ENCODE data around the gene FSD2. TPM values are rescaled to one million over a fixed set of nuclear protein-coding genes. Genes with fewer than 3 reads are reported as not detected.

FSD2 gene
- total and polyA plus RNA-seq, 9 donors: 0.01 to 0.05 TPM; not detected in 7

- no peaks in the 10 kb centered on the region for H3K9me3 ChIP-seq
- H3K4me3 ChIP-seq: no peak overlapping the region
- no peaks in the 10 kb centered on the region for H3K4me1 ChIP-seq (ENCODE audit: insufficient read depth)
- no peak for TF ChIP-seq EP300 (IDR thresholded peaks at IDR 0.05)
- TF ChIP-seq, protein P1, sequence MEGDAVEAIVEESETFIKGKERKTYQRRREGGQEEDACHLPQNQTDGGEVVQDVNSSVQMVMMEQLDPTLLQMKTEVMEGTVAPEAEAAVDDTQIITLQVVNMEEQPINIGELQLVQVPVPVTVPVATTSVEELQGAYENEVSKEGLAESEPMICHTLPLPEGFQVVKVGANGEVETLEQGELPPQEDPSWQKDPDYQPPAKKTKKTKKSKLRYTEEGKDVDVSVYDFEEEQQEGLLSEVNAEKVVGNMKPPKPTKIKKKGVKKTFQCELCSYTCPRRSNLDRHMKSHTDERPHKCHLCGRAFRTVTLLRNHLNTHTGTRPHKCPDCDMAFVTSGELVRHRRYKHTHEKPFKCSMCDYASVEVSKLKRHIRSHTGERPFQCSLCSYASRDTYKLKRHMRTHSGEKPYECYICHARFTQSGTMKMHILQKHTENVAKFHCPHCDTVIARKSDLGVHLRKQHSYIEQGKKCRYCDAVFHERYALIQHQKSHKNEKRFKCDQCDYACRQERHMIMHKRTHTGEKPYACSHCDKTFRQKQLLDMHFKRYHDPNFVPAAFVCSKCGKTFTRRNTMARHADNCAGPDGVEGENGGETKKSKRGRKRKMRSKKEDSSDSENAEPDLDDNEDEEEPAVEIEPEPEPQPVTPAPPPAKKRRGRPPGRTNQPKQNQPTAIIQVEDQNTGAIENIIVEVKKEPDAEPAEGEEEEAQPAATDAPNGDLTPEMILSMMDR (IDR thresholded peaks at IDR 0.05): no peak
- no peak for TF ChIP-seq POLR2A (IDR thresholded peaks at IDR 0.05)
- H3K27me3 ChIP-seq: no peaks in the 10 kb centered on the region
- no peak overlapping the region for H3K27ac ChIP-seq
- no peaks in the 10 kb centered on the region for H3K36me3 ChIP-seq
- no peak for DNase-seq
- intact Hi-C loops (cut with DNase I): no loop called here
- WGBS, 3 donors: 74 to 77% (median 74%) methylated on average over 8 of the region's 8 CpGs
Measured at GRCh38 chr15:82847703-82848102, 41.8 kb upstream of the FSD2 start.

DNA sequence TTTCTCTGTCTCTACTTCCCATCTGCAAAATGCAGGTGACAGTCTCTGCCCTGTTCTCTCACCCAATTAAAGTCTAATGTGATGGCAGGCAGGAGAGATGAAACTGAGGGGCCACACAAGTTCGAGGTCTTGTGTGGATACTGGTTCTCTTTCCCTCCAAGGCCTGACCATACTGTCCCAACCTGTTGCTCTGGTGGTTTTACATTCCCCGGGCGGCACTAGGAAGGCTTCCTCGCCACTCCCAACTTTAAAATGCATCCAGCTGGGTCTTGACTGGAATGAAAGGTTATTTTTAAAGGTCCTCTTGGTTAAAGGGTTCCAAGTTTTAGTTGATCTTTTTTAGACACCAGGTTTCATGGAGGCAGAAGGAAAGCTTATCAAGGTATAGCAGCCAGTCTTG is 40.8 kb upstream of the FSD2 start:
- Histone ChIP-seq H3K4me1 (ENCODE audit: insufficient read depth) (no peaks in the 10 kb centered on the region), H3K27me3 (no peaks in the 10 kb centered on the region), H3K9me3 (no peaks in the 10 kb centered on the region), H3K27ac (no peak overlapping the region), H3K4me3 (no peak overlapping the region), H3K36me3 (no peaks in the 10 kb centered on the region)
- TF ChIP-seq EP300 (IDR thresholded peaks at IDR 0.05) (no peak), POLR2A (IDR thresholded peaks at IDR 0.05) (no peak)
- TF ChIP-seq, protein P1 (IDR thresholded peaks at IDR 0.05): no peak
- DNase-seq: no peak
- 81 to 92% (median 88%) methylated on average over 4 of the region's 4 CpGs for WGBS, 3 donors
- intact Hi-C loops (cut with DNase I): no loop called here

GRCh38 chr15:82845686-82846085 is 39.8 kb upstream of the FSD2 start:
- H3K27ac ChIP-seq: no peak overlapping the region
- no peak for DNase-seq
- no peak overlapping the region for H3K4me3 ChIP-seq
- no peaks in the 10 kb centered on the region for H3K27me3 ChIP-seq
- WGBS, 3 donors: 65 to 77% (median 73%) methylated on average over 7 of the region's 7 CpGs
- no peaks in the 10 kb centered on the region for H3K4me1 ChIP-seq (ENCODE audit: insufficient read depth)
- intact Hi-C loops (cut with DNase I): no loop called here
- H3K9me3 ChIP-seq: no peaks in the 10 kb centered on the region
- no peaks in the 10 kb centered on the region for H3K36me3 ChIP-seq
- TF ChIP-seq EP300 (IDR thresholded peaks at IDR 0.05) (no peak), POLR2A (IDR thresholded peaks at IDR 0.05) (no peak)
- TF ChIP-seq, protein P1 (IDR thresholded peaks at IDR 0.05): no peak

DNA sequence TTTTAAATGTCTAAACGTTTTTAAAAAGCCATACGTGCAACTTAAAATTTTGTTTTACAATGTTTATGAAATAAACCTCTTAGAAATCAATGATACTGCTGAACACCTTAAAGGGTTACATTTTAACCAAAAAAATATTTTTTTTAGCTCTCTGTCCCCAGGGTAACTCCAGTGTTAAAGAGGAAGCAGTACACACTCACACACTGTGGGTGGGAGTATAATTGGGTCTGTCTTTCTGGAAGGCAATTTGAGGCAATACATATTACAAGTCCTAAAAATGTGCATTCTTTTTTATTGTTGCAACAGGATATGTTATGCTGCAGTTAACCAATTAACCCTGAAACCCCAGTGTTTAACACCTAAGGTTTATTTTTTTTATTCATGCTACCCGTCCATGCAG is 37.7 kb upstream of the FSD2 start:
- intact Hi-C loops (cut with DNase I): no loop called here
- Histone ChIP-seq H3K9me3 (no peaks in the 10 kb centered on the region), H3K4me3 (no peak overlapping the region), H3K27ac (no peak overlapping the region), H3K36me3 (no peaks in the 10 kb centered on the region), H3K4me1 (ENCODE audit: insufficient read depth) (no peaks in the 10 kb centered on the region), H3K27me3 (no peaks in the 10 kb centered on the region)
- WGBS, 3 donors: 84 to 91% (median 86%) methylated on average over 3 of the region's 3 CpGs
- no peak for DNase-seq
- no peak for TF ChIP-seq POLR2A (IDR thresholded peaks at IDR 0.05)
- no peak for TF ChIP-seq EP300 (IDR thresholded peaks at IDR 0.05)
- TF ChIP-seq, protein P1 (IDR thresholded peaks at IDR 0.05): no peak

DNA sequence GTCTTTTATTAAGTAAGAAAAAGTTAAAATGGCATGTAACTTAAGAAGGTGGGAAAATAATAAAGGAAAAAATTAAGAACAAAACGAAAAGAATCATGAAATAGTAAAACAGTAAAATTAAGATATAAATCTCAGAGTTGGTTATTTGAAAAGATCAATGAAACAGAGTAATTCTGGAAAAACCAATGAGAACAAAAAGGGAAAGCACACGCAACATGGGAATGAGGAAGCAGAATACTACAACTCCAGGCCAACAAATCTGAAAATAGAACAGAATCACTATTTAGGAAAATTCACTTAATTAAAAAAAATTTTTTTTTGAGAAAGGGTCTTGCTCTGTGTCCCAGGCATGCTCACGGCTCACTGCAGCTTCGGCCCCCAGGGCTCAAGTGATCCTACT is 34.3 kb upstream of the FSD2 start:
- TF ChIP-seq EP300 (IDR thresholded peaks at IDR 0.05) (no peak), POLR2A (IDR thresholded peaks at IDR 0.05) (no peak)
- TF ChIP-seq, protein P1 (IDR thresholded peaks at IDR 0.05): no peak
- Histone ChIP-seq H3K4me3 (no peak overlapping the region), H3K4me1 (ENCODE audit: insufficient read depth) (no peaks in the 10 kb centered on the region), H3K27ac (no peak overlapping the region), H3K9me3 (no peaks in the 10 kb centered on the region), H3K36me3 (no peaks in the 10 kb centered on the region), H3K27me3 (no peaks in the 10 kb centered on the region)
- intact Hi-C loops (cut with DNase I): no loop called here
- WGBS, 3 donors: 94 to 97% (median 96%) methylated on average over 4 of the region's 4 CpGs
- no peak for DNase-seq

Measured in ovary (tissue), 9 donors.